ENCODE results near the gene AACS.

Gene AACS

GRCh38 chr12:125187148-125187745 is 122.0 kb downstream of the AACS start:
- no peak for DNase-seq

- DNase-seq: no peak
Observed at GRCh38 chr12:125187780-125188741, 122.8 kb downstream of the AACS start.

- DNase-seq: no peak
Observed at GRCh38 chr12:125189015-125189414, 123.8 kb downstream of the AACS start.

- no peak for DNase-seq
Observed at GRCh38 chr12:125189502-125189901, 124.3 kb downstream of the AACS start.

GRCh38 chr12:125191361-125192087 is 126.3 kb downstream of the AACS start:
- DNase-seq: no peak

- no peak for DNase-seq
Observed at GRCh38 chr12:125192690-125193221, 127.5 kb downstream of the AACS start.

Data from NCI-H446 treated with DMSO at 0.1 percent for 48 hours (cell line).